ENCODE data around the gene GARIN1A. TPM values are rescaled to one million over a fixed set of nuclear protein-coding genes. Genes with fewer than 3 reads are reported as not detected.
A peak's percentile ranks its signal among the peaks of the same experiment; 100 is the strongest.
"Not testable (repeated sequence)": the region's sequence is repeated elsewhere in the genome, so short reads cannot be mapped to it uniquely, and the experiment has no call there.

Gene GARIN1A
- total and polyA plus RNA-seq, 10 donors, result 0.70 to 7.1 (median 2.1) TPM

DNA sequence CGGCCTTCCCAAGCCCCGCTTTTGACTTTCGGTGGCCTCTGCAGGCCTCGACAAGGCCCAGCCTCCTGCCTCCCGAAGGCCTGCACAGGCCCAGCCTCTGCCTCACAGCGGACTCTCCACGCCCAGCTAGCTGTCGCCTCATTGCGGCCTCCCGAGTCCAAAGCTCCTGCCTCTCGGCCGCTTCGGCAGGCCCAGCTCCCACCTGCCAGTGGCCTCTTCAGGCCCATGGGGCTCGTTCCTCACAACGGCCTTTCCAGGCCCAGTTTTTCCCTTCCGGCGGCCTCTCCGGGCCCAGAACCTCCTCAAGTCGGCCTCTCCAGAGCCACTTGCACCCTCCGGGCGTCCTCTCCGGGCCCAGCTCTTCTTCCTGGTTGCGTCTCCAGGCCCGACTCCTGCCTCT is 19.5 kb upstream of the GARIN1A start:
- intact Hi-C loops (cut with DNase I; ENCODE audit: low total_unique reads); H3K4me3 ChIP-seq: not testable (repeated sequence)

DNA sequence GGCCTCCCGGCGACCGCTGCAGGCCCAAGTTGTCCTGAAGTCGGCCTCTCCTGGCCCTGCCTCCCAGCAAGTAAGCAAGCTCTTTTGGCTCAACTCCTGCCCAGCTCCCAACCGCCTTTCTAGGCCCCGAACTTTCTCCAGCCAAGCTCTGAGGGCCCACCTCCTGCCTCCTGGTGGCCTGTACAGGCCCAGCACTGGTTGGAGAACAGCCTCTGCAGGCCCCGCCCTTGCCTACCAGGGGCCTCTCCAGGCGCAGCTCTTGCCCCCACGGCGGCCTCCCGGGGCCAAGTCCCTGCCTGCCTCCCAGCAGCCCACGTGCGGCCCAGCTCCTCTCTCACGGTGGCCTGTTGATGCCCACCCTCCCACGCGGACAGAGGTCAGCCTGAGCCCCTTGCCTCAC is 18.9 kb upstream of the GARIN1A start:
- intact Hi-C loops (cut with DNase I; ENCODE audit: low total_unique reads), result not testable (repeated sequence)

More for the DNA sequence above, 19.5 kb upstream of the GARIN1A start:
- peaks cover 0 to 60% (median 15%) of the 10 kb centered on the region in 6 donors for H3K36me3 ChIP-seq
- H3K27ac ChIP-seq; DNase-seq; H3K9me3 ChIP-seq; H3K27me3 ChIP-seq (replicated peaks in 1 of 7); H3K4me1 ChIP-seq: not testable (repeated sequence)
- peak in 1 of 3 donors; percentile 36 for TF ChIP-seq POLR2AphosphoS5 (IDR thresholded peaks at IDR 0.05)
- 95 to 99% (median 96%) methylated on average over 11 to 22 of the region's 24 CpGs for WGBS, 5 donors

DNA sequence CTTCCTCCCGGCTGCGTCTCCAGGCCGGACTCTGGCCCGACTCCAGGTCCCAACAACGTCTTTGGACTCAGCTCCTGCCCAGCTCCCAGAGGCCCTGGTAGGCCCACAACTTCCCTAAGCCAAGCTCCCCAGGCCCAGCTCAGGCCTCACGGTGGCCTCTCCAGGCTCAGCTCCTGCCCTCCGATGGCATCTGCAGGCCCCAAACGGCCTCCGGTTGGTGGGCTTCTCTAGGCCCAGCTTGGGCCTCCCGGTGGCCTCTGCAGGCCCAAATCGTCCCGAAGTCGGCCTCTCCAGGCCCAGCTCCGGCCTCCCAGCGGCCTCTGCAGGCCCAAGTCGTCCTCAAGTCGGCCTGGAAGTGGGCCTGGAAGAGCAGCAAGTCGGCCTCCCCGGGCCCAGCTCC is 18.0 kb upstream of the GARIN1A start:
- H3K4me1 ChIP-seq; H3K27me3 ChIP-seq (replicated peaks in 1 of 7); DNase-seq; intact Hi-C loops (cut with DNase I; ENCODE audit: low total_unique reads); H3K4me3 ChIP-seq; H3K9me3 ChIP-seq: not testable (repeated sequence)
- H3K27ac ChIP-seq, result peak overlapping the region in 4 of 8 donors; percentile 22 to 28 (median 26)
- H3K36me3 ChIP-seq, result peaks cover 0 to 48% (median 15%) of the 10 kb centered on the region in 6 donors
- 79 to 90% (median 84%) methylated on average over 5 to 19 of the region's 19 CpGs for WGBS, 5 donors

More for the DNA sequence above, 18.9 kb upstream of the GARIN1A start:
- H3K4me3 ChIP-seq; H3K4me1 ChIP-seq; H3K9me3 ChIP-seq; DNase-seq; H3K27ac ChIP-seq; H3K27me3 ChIP-seq (replicated peaks in 1 of 7): not testable (repeated sequence)
- peak in 1 of 3 donors; percentile 44 for TF ChIP-seq POLR2AphosphoS5 (IDR thresholded peaks at IDR 0.05)
- 84 to 97% (median 93%) methylated on average over 9 to 16 of the region's 16 CpGs for WGBS, 5 donors
- peaks cover 0 to 55% (median 15%) of the 10 kb centered on the region in 6 donors for H3K36me3 ChIP-seq

DNA sequence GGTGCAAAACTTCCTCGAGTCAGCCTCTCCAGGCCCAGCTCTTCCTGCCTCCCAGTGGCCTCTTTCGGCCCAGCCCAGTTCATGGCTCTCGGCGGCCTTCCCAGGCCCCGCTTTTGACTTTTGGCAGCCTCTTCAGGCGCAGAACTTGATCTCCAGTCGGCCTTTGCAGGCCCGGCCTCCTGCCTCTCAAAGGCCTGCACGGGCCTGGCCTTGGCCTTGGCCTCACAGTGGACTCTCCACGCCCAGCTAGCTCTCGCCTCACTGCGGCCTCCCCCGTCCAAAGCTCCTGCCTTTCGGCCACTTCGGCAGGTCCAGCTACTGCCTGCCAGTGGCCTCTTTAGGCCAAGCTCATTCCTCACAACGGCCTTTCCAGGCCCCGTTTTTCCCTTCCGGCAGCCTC is 17.6 kb upstream of the GARIN1A start:
- 68 to 88% (median 78%) methylated on average over 13 to 18 of the region's 18 CpGs for WGBS, 5 donors
- DNase-seq, result peak; percentile 81
- H3K27me3 ChIP-seq (replicated peaks in 1 of 7); intact Hi-C loops (cut with DNase I; ENCODE audit: low total_unique reads); H3K9me3 ChIP-seq; H3K4me1 ChIP-seq; H3K4me3 ChIP-seq: not testable (repeated sequence)
- peak in 1 of 3 donors; percentile 33 for TF ChIP-seq POLR2AphosphoS5 (IDR thresholded peaks at IDR 0.05)
- H3K36me3 ChIP-seq, result peaks cover 0 to 48% (median 15%) of the 10 kb centered on the region in 6 donors
- H3K27ac ChIP-seq, result peak overlapping the region in 3 of 8 donors; percentile 22 to 28 (median 27)

DNA sequence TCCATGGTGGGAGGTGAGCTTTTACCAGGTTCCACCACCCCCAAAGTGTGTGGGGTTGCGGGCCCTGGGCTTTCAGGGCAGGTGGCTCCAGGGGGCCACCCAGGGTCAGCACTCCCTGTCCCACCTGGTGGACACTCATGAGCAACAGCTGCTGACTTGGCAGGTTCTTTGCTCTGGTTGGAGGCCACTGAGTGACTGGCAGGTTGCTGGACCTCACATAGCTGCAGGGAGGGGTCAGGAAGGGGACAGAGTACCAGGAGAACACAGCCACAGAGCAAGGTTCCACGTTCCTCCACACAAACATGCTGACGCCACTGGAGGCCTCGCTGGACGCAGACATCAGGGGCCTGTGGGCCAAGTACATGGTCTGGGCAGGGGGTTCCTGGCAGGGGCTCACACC is 13.7 kb upstream of the GARIN1A start:
- H3K27ac ChIP-seq; H3K4me3 ChIP-seq; H3K27me3 ChIP-seq (replicated peaks in 1 of 7); intact Hi-C loops (cut with DNase I; ENCODE audit: low total_unique reads); H3K4me1 ChIP-seq; DNase-seq: not testable (repeated sequence)
- WGBS, 5 donors, result 83 to 94% (median 90%) methylated on average over 4 to 5 of the region's 5 CpGs; no CpG with 5 or more reads in 1 of the 5 donors
- Histone ChIP-seq H3K9me3 (peaks cover 3 to 25% (median 22%) of the 10 kb centered on the region in 8 donors), H3K36me3 (peaks cover 0 to 18% (median under 1%) of the 10 kb centered on the region in 6 donors)
- TF ChIP-seq POLR2AphosphoS5 (IDR thresholded peaks at IDR 0.05), result peak in 1 of 3 donors; percentile 17

DNA sequence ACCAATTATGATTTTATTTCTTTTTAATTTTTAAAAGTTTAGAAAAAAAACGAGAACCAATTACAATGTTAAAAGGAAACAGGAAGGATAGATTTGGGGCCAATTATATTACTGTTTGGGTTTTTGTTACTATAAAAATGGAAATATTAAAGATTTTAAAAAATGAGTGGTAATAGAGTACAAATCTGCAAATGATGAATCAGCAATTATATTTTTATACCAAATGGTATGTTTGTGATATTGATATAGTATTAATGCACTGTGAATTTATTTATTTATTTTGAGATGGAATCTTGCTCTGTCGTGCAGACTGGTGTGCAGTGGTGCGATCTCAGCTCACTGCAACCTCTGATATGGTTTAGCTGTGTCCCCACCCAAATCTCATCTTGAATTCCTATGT is 11.5 kb upstream of the GARIN1A start:
- TF ChIP-seq POLR2A (IDR thresholded peaks at IDR 0.05) (no peak), POLR2AphosphoS5 (IDR thresholded peaks at IDR 0.05) (no peak)
- TF ChIP-seq, protein P1, sequence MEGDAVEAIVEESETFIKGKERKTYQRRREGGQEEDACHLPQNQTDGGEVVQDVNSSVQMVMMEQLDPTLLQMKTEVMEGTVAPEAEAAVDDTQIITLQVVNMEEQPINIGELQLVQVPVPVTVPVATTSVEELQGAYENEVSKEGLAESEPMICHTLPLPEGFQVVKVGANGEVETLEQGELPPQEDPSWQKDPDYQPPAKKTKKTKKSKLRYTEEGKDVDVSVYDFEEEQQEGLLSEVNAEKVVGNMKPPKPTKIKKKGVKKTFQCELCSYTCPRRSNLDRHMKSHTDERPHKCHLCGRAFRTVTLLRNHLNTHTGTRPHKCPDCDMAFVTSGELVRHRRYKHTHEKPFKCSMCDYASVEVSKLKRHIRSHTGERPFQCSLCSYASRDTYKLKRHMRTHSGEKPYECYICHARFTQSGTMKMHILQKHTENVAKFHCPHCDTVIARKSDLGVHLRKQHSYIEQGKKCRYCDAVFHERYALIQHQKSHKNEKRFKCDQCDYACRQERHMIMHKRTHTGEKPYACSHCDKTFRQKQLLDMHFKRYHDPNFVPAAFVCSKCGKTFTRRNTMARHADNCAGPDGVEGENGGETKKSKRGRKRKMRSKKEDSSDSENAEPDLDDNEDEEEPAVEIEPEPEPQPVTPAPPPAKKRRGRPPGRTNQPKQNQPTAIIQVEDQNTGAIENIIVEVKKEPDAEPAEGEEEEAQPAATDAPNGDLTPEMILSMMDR (IDR thresholded peaks at IDR 0.05 in 8 of 11, conservative IDR thresholded peaks at IDR 0.05 in 3 of 11), result no peak
- intact Hi-C loops (cut with DNase I; ENCODE audit: low total_unique reads), result no loop called here
- Histone ChIP-seq H3K27ac (no peak overlapping the region), H3K36me3 (no peaks in the 10 kb centered on the region), H3K4me1 (no peaks in the 10 kb centered on the region), H3K4me3 (no peak overlapping the region), H3K27me3 (replicated peaks in 1 of 7) (no peaks in the 10 kb centered on the region), H3K9me3 (peaks cover 3 to 25% (median 22%) of the 10 kb centered on the region in 8 donors)
- DNase-seq, result no peak
- WGBS, 5 donors, result 89 to 96% (median 90%) methylated on average over 3 of the region's 3 CpGs

DNA sequence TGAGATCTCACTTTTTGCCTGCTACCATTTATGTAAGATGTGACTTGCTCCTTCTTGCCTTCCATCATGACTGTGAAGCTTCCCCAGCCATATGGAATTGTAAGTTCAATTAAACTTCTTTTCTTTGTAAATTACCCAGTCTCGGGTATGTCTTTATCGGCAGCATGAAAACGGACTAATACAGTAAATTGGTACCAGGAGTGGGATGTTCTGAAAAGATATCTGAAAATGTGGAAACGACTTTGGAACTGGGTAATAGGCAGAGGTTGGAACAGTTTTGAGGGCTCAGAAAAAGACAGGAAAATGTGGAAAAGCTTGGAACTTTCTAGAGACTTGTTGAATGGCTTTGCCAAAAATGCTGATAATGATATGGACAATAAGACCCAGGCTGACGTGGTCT is 10.6 kb upstream of the GARIN1A start:
- Histone ChIP-seq H3K27ac (no peak overlapping the region), H3K4me1 (no peaks in the 10 kb centered on the region), H3K36me3 (no peaks in the 10 kb centered on the region), H3K4me3 (no peak overlapping the region), H3K9me3 (peaks cover 3 to 25% (median 22%) of the 10 kb centered on the region in 8 donors), H3K27me3 (replicated peaks in 1 of 7) (no peaks in the 10 kb centered on the region)
- intact Hi-C loops (cut with DNase I; ENCODE audit: low total_unique reads), result no loop called here
- DNase-seq, result no peak
- whole genome bisulfite sequencing, 5 donors, result 95 to 98% (median 98%) methylated on average over 5 of the region's 5 CpGs
- TF ChIP-seq POLR2AphosphoS5 (IDR thresholded peaks at IDR 0.05), result no peak
- TF ChIP-seq, protein P1 (IDR thresholded peaks at IDR 0.05 in 8 of 11, conservative IDR thresholded peaks at IDR 0.05 in 3 of 11), result no peak
- TF ChIP-seq POLR2A (IDR thresholded peaks at IDR 0.05), result no peak

All from spleen (tissue), 11 donors.